HEK293 (cell line): Measurements from ENCODE around the gene INPP4B.

ENCODE experiments used
- CTCF ChIA-PET: fragments of 350-600 bp; formaldehyde crosslinking; extraction: SDS; loops from one replicate; lab custom pipeline; 2021; ENCODE audit warnings: antibody characterized with exemption; lab: Yijun Ruan, JAX
- POLR2A ChIA-PET: fragments of 300-600 bp; formaldehyde crosslinking; extraction: SDS; loops from one replicate; lab custom pipeline; 2020; ENCODE audit warnings: antibody characterized with exemption, inconsistent platforms; lab: Yijun Ruan, JAX
- H3K27ac ChIP-seq: fragments of 200-500 bp; sonication (Bioruptor generic); 2 replicates; pipeline ENCODE4 v1.5.1; 2014; ENCODE audit warnings: low read depth, low read length, control low read depth, inconsistent platforms; ENCODE audit errors: extremely low read depth
- H3K36me3 ChIP-seq, 2 experiments: fragments of 200-500 bp in 1 of 2; sonication (Bioruptor generic) in 1 of 2; 1 replicate in 1 of 2; 2 replicates in 1 of 2; pipeline ENCODE4 v1.5.1; 2014 to 2017; ENCODE audit warnings: inconsistent platforms in 2 of 2, low read length in 2 of 2; ENCODE audit not compliant: control insufficient read depth in 2 of 2, insufficient read depth in 1 of 2
- H3K4me1 ChIP-seq: fragments of 200-500 bp; sonication (Bioruptor generic); 2 replicates; pipeline ENCODE4 v1.5.1; 2014; ENCODE audit warnings: mild to moderate bottlenecking, low read length, inconsistent platforms; ENCODE audit not compliant: control insufficient read depth, insufficient read depth
- H3K4me3 ChIP-seq: 2 replicates; pipeline ENCODE4 v1.5.1; 2011; ENCODE audit warnings: low read depth, mild to moderate bottlenecking, control low read depth, low read length, moderate library complexity
- H3K9me3 ChIP-seq: fragments of 200-500 bp; sonication (Bioruptor generic); 2 replicates; pipeline ENCODE4 v1.5.1; 2014; ENCODE audit warnings: low read depth, low read length, inconsistent platforms; ENCODE audit not compliant: control insufficient read depth, insufficient read depth
- FEZF1 ChIP-seq: fragments of 450-650 bp; formaldehyde crosslinking; IDR thresholded peaks from 2 replicates; pipeline ENCODE4 v1.5.1; 2016; ENCODE audit warnings: missing biosample characterization, missing genetic modification characterization
- GFI1B ChIP-seq: fragments of 450-650 bp; formaldehyde crosslinking; IDR thresholded peaks from 2 replicates; pipeline ENCODE4 v1.5.1; 2016; ENCODE audit warnings: missing biosample characterization, missing genetic modification characterization
- KLF1 ChIP-seq: fragments of 450-650 bp; formaldehyde crosslinking; IDR thresholded peaks from 2 replicates; pipeline ENCODE4 v1.5.1; 2016; ENCODE audit warnings: missing biosample characterization, missing genetic modification characterization
- MZF1 ChIP-seq: fragments of 450-650 bp; formaldehyde crosslinking; IDR thresholded peaks from 2 replicates; pipeline ENCODE4 v1.5.1; 2017; ENCODE audit warnings: missing biosample characterization, missing genetic modification characterization, borderline replicate concordance
- OSR2 ChIP-seq: fragments of 450-650 bp; formaldehyde crosslinking; IDR thresholded peaks from 2 replicates; pipeline ENCODE4 v1.5.1; 2016; ENCODE audit warnings: missing biosample characterization, missing genetic modification characterization
- PBX3 ChIP-seq: sonication (generic); formaldehyde crosslinking; IDR thresholded peaks from 2 replicates; pipeline ENCODE4 v1.8.1; 2022; ENCODE audit warnings: mild to moderate bottlenecking, moderate library complexity, missing genetic modification reagents
- PRDM6 ChIP-seq: fragments of 450-650 bp; formaldehyde crosslinking; IDR thresholded peaks from 2 replicates; pipeline ENCODE4 v1.5.1; 2017; ENCODE audit warnings: missing biosample characterization, missing genetic modification characterization
- SCRT1 ChIP-seq: fragments of 450-650 bp; formaldehyde crosslinking; IDR thresholded peaks from 2 replicates; pipeline ENCODE4 v1.5.1; 2016; ENCODE audit warnings: missing biosample characterization, missing genetic modification characterization, borderline replicate concordance
- SP7 ChIP-seq: fragments of 450-650 bp; formaldehyde crosslinking; IDR thresholded peaks from 2 replicates; pipeline ENCODE4 v1.5.1; 2016; ENCODE audit warnings: missing biosample characterization, missing genetic modification characterization
- ZBTB17 ChIP-seq: fragments of 450-650 bp; formaldehyde crosslinking; IDR thresholded peaks from 2 replicates; pipeline ENCODE4 v1.5.1; 2016; ENCODE audit warnings: missing biosample characterization, missing genetic modification characterization
- ZBTB44 ChIP-seq: fragments of 450-650 bp; IDR thresholded peaks from 2 replicates; pipeline ENCODE4 v1.5.1; 2018; ENCODE audit warnings: missing biosample characterization, mild to moderate bottlenecking, missing genetic modification characterization
- ZIC2 ChIP-seq: fragments of 450-650 bp; formaldehyde crosslinking; IDR thresholded peaks from 2 replicates; pipeline ENCODE4 v1.5.1; 2016; ENCODE audit warnings: missing biosample characterization, missing genetic modification characterization
- ZNF146 ChIP-seq: fragments of 450-650 bp; formaldehyde crosslinking; IDR thresholded peaks from 2 replicates; pipeline ENCODE4 v1.5.1; 2016; ENCODE audit warnings: missing biosample characterization, missing genetic modification characterization
- ZNF214 ChIP-seq: fragments of 450-650 bp; formaldehyde crosslinking; IDR thresholded peaks from 2 replicates; pipeline ENCODE4 v1.5.1; 2017; ENCODE audit warnings: missing biosample characterization, mild to moderate bottlenecking, missing genetic modification characterization, borderline replicate concordance
- ZNF239 ChIP-seq: fragments of 450-650 bp; formaldehyde crosslinking; IDR thresholded peaks from 2 replicates; pipeline ENCODE4 v1.5.1; 2016; ENCODE audit warnings: missing biosample characterization, missing genetic modification characterization
- ZNF266 ChIP-seq: fragments of 450-650 bp; formaldehyde crosslinking; IDR thresholded peaks from 2 replicates; pipeline ENCODE4 v1.5.1; 2016; ENCODE audit warnings: missing biosample characterization, missing genetic modification characterization, low read depth
- ZNF335 ChIP-seq: fragments of 450-650 bp; formaldehyde crosslinking; conservative IDR thresholded peaks from 2 replicates; pipeline ENCODE4 v1.5.1; 2016; ENCODE audit warnings: missing biosample characterization, missing genetic modification characterization
- ZNF366 ChIP-seq: fragments of 450-650 bp; formaldehyde crosslinking; conservative IDR thresholded peaks from 2 replicates; pipeline ENCODE4 v1.5.1; 2016; ENCODE audit warnings: missing biosample characterization, missing genetic modification characterization
- ZNF433 ChIP-seq: fragments of 450-650 bp; formaldehyde crosslinking; IDR thresholded peaks from 2 replicates; pipeline ENCODE4 v1.5.1; 2016; ENCODE audit warnings: missing biosample characterization, missing genetic modification characterization, low read depth
- ZNF510 ChIP-seq: fragments of 450-650 bp; formaldehyde crosslinking; IDR thresholded peaks from 2 replicates; pipeline ENCODE4 v1.5.1; 2018; ENCODE audit warnings: mild to moderate bottlenecking, missing genetic modification characterization, missing biosample characterization; ENCODE audit not compliant: insufficient replicate concordance
- ZNF660 ChIP-seq: fragments of 450-650 bp; IDR thresholded peaks from 2 replicates; pipeline ENCODE4 v1.5.1; 2018; ENCODE audit warnings: missing biosample characterization, mild to moderate bottlenecking, missing genetic modification characterization
- ZNF747 ChIP-seq: fragments of 450-650 bp; formaldehyde crosslinking; IDR thresholded peaks from 2 replicates; pipeline ENCODE4 v1.5.1; 2016; ENCODE audit warnings: missing biosample characterization, missing genetic modification characterization

INPP4B gene

GRCh38 chr4:142551517-142552305, 294.4 kb downstream of the INPP4B start:
- Histone ChIP-seq H3K4me3 (no peak overlapping the region), H3K27ac (no peak overlapping the region), H3K9me3 (no peaks in the 10 kb centered on the region), H3K36me3 (no peaks in the 10 kb centered on the region), H3K4me1 (peaks cover 5% of the 10 kb centered on the region; the same call in 1 of the 2 replicates)
- TF ChIP-seq SP7 (tag by site-specific recombination): peak; percentile 60; the same call in 1 of the 2 replicates
- 0 out of 2 replicates have a peak, but pooled peaks have one; percentile 14 for TF ChIP-seq ZNF335
- TF ChIP-seq ZNF239: no peak
- TF ChIP-seq PBX3 (CRISPR knock-in tag): no peak
- peak; percentile 68; the same call in 1 of the 2 replicates for TF ChIP-seq OSR2 (tag by site-specific recombination)
- TF ChIP-seq MZF1: no peak
- CTCF ChIA-PET: interaction anchor here (0.6 to 0.7 kb wide), 2 partner anchors 96 to 465 kb away, joined by 3 to 4 read pairs; no protein-coding TSS in a partner anchor
- POLR2A ChIA-PET: no interaction called here

GRCh38 chr4:142550965-142551364, 295.1 kb downstream of the INPP4B start:
- H3K27ac ChIP-seq: 0 out of 2 replicates have a peak overlapping the region, but pooled peaks have one; percentile 7
- no peak for TF ChIP-seq ZNF266 (tag by site-specific recombination)
- 0 out of 2 replicates have a peak, but pooled peaks have one; percentile 14 for TF ChIP-seq PRDM6 (tag by site-specific recombination)
- 0 out of 2 replicates have a peak, but pooled peaks have one; percentile 30 for TF ChIP-seq KLF1
- peak; percentile 71 for TF ChIP-seq FEZF1 (tag by site-specific recombination)
- no peak for TF ChIP-seq ZNF146 (tag by site-specific recombination)
- TF ChIP-seq ZBTB17 (tag by site-specific recombination): no peak
- no peak for TF ChIP-seq ZNF660
- TF ChIP-seq GFI1B (tag by site-specific recombination): no peak
- no peak for TF ChIP-seq ZNF214 (tag by site-specific recombination)

GRCh38 chr4:142549726-142550463, 296.2 kb downstream of the INPP4B start:
- Histone ChIP-seq H3K9me3 (no peaks in the 10 kb centered on the region), H3K4me3 (no peak overlapping the region), H3K27ac (no peak overlapping the region), H3K36me3 (no peaks in the 10 kb centered on the region), H3K4me1 (peaks cover 5% of the 10 kb centered on the region; the same call in 1 of the 2 replicates)
- ChIA-PET POLR2A (interaction anchor here (0.6 kb wide), 1 partner anchor 509 kb away, joined by 6 read pairs; no protein-coding TSS in a partner anchor), CTCF (no interaction called here)
- TF ChIP-seq ZNF433 (tag by site-specific recombination) (no peak), SP7 (tag by site-specific recombination) (peak; percentile 87; the same call in 1 of the 2 replicates), ZNF366 (tag by site-specific recombination) (peak; percentile 34; the same call in 1 of the 2 replicates), ZNF747 (tag by site-specific recombination) (no peak), ZIC2 (tag by site-specific recombination) (peak; percentile 82), SCRT1 (no peak), ZBTB44 (tag by site-specific recombination) (no peak), ZNF214 (tag by site-specific recombination) (no peak), KLF1 (no peak), ZNF510 (tag by site-specific recombination) (no peak)

More at GRCh38 chr4:142550965-142551364, 295.1 kb downstream of the INPP4B start:
- ChIA-PET POLR2A (no interaction called here), CTCF (interaction anchor here (0.6 kb wide), 1 partner anchor 97 kb away, joined by 4 read pairs; no protein-coding TSS in a partner anchor)
- Histone ChIP-seq H3K36me3 (no peaks in the 10 kb centered on the region), H3K9me3 (no peaks in the 10 kb centered on the region), H3K4me1 (peaks cover 5% of the 10 kb centered on the region; the same call in 1 of the 2 replicates), H3K4me3 (no peak overlapping the region)
